Measurements from ENCODE around the gene MED10.
"Not testable (repeated sequence)": the region's sequence is repeated elsewhere in the genome, so short reads cannot be mapped to it uniquely, and the experiment has no call there.

- not testable (repeated sequence) for TF ChIP-seq POLR2A, POLR2AphosphoS5 (IDR thresholded peaks at IDR 0.05; ENCODE audit: low read depth, low read length)
Observed at GRCh38 chr5:6363454-6364011, 14.8 kb downstream of the MED10 start.
